ENCODE measurements around the gene PARP15.

PARP15 gene

DNA sequence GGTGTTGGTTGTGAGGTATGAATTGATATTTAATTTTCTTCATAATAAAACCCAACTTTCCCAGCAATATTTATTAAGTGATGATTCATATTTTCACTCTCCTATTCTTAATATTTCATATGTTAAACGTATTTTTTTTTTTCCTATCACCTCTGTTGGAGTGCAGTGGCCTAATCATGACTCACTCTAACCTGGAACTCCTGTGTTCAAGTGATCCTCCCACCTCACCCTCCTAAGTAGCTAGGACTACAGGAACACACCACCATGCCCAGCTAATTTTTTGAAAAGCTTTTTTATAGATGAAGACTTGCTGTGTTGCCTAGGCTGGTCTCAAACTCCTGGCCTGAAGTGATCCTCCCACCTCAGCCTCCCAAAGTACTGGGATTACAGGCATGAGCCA, 8.6 kb downstream of the PARP15 start:
- DNase-seq: no peak
- no peak for TF ChIP-seq POLR2A (IDR thresholded peaks at IDR 0.05; ENCODE audit: low read length)
- TF ChIP-seq GATA1 (IDR thresholded peaks at IDR 0.05; ENCODE audit: low read depth, low read length): no peak

DNA sequence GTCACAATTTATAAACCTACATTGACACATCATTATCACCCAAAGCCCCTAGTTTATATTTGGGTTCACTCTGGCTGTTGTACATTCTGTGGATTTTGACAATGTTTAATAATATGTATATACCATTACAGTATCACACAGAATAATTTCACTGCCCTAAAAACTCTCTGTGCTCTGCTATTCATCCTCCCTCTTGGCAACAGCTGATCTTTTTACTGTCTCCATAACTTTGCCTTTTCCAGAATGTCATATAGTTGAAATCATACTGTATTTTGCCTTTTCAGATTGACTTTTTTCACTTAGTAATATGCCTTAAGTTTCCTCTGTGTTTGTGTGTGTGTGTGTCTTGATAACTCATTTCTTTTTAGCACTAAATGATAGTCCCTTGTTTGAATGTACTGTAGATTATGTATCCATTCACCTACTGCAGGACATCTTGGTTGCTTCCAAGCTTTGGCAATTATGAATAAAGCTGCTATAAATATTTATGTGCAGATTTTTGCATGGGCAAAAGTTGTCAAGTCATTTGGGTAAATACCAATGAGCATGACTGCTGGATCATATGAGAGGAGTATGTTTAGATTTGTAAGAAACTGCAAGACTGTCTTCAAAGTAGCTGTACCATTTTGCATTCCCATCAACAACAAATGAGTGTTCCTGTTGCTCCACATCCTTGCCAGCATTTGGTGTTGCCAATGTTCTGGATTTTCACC, 9.5 kb downstream of the PARP15 start:
- DNase-seq: no peak
- TF ChIP-seq GATA1 (IDR thresholded peaks at IDR 0.05; ENCODE audit: low read depth, low read length): no peak
- TF ChIP-seq POLR2A (IDR thresholded peaks at IDR 0.05; ENCODE audit: low read length): no peak

DNA sequence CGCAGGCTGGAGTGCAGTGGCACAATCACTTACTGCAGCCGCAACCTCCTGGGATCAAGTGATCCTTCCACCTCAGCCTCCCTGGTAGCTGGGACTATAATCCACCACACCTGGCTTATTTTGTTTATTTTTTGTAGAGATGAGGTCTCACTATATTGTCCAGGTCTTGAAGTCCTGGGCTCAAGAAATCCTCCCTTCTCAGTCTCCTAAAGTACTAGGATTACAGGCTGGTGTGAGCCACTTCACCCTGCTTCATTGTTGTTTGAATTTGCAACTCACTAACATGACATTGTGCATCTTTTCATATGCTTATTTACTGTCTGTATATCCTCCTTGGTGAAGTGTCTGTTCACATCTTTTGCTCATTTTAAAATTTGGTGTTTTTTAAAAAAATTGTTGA, 10.1 kb downstream of the PARP15 start:
- TF ChIP-seq GATA1 (IDR thresholded peaks at IDR 0.05; ENCODE audit: low read depth, low read length) (no peak), POLR2A (IDR thresholded peaks at IDR 0.05; ENCODE audit: low read length) (no peak)
- DNase-seq: no peak

DNA sequence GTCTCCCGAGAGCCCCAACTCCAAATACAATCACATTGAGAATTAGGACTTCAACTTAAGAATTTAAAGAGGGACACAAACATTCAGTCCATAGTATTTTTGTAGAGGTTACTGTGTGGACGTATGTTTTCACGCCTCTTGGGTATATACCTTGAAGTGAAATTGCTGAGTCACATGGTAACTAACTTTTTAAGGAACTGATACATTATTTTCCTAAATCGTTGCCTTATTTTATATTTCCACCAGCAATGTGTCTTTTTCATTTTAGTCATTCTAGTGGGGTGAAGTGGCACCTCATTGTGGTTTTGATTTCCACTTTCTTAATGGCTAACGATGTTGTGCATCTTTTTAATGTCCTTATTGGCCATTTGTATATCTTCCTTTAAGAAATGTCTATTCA, 11.8 kb downstream of the PARP15 start:
- DNase-seq: no peak
- TF ChIP-seq POLR2A (IDR thresholded peaks at IDR 0.05; ENCODE audit: low read length) (no peak), GATA1 (IDR thresholded peaks at IDR 0.05; ENCODE audit: low read depth, low read length) (no peak)

DNA sequence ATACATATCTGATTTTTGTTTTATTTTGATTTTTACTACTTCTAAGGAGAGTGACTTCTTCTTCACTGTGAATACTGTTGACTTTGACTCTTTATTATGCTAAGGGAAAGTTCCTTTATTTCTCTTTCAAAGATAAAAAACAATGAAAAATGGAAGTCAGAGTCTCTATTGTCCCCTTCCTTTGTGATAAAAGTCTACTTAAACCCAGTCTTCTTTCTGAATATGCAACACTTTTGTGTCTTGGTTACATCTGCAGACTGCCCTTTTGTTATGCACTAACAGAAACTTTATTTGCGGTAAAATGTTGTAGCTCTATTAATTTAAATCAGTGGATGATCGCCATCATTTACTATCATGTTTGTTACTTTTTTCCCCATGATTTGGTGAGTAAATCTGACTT, 13.2 kb downstream of the PARP15 start:
- TF ChIP-seq POLR2A (IDR thresholded peaks at IDR 0.05; ENCODE audit: low read length) (no peak), GATA1 (IDR thresholded peaks at IDR 0.05; ENCODE audit: low read depth, low read length) (no peak)
- no peak for DNase-seq

DNA sequence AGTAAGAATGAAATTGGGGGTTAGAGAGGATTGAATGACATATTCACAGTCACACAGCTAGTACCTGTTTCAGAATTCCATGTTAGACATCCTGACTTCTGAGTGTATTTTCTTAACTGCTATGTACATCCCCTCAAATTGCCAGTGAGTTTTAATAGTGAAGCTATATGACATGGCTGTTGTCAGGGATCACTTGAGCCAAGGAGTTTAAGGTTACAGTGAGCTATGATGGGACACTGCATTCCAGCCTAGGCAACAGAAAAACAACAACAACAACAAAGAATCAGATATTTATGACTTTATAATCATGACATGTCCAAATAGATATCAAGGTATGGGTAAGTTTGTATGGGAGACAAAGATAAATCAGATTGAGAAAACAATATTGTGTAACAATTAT, 16.6 kb downstream of the PARP15 start:
- DNase-seq: no peak
- TF ChIP-seq POLR2A (IDR thresholded peaks at IDR 0.05; ENCODE audit: low read length) (no peak), GATA1 (IDR thresholded peaks at IDR 0.05; ENCODE audit: low read depth, low read length) (no peak)

DNA sequence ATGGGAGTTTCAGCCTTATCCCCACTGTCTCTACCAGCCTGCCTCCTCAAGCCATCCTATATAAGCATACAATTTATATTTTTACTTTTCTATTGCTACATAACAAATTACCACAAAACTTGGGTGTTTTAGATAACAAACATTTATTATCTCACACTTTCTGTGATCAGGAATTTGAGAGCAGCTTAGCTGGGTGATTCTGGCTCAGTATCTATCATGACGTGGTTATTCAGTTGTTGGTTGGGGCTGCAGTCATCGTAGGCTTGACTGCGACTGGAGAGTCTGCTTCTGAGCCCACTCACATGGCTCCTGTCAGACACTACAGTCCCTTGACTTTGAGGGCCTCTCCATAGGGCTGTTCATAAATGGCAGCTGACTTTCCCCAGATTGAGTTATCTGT, 20.7 kb downstream of the PARP15 start:
- no peak for TF ChIP-seq POLR2A (IDR thresholded peaks at IDR 0.05; ENCODE audit: low read length)
- no peak for TF ChIP-seq GATA1 (IDR thresholded peaks at IDR 0.05; ENCODE audit: low read depth, low read length)
- DNase-seq: no peak

DNA sequence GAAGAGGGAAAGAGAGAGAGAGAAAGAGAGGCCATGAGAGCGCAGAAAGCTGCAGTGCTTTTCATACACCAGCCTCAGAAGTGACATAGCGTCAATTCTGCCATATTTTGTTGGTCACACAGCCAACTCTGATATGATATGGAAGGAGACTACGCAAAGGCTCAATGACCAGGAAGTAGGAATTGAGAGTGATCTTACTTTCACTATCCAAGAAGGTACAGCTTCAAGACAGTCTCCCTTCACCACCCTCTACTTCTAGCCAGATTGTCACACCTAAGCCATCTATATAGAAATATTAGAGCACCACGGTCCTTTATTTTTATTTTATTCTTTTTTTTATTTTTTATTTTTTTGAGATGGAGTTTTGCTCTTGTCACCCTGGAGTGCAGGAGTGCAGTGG, 21.1 kb downstream of the PARP15 start:
- TF ChIP-seq POLR2A (IDR thresholded peaks at IDR 0.05; ENCODE audit: low read length): no peak
- TF ChIP-seq GATA1 (IDR thresholded peaks at IDR 0.05; ENCODE audit: low read depth, low read length): no peak
- no peak for DNase-seq

DNA sequence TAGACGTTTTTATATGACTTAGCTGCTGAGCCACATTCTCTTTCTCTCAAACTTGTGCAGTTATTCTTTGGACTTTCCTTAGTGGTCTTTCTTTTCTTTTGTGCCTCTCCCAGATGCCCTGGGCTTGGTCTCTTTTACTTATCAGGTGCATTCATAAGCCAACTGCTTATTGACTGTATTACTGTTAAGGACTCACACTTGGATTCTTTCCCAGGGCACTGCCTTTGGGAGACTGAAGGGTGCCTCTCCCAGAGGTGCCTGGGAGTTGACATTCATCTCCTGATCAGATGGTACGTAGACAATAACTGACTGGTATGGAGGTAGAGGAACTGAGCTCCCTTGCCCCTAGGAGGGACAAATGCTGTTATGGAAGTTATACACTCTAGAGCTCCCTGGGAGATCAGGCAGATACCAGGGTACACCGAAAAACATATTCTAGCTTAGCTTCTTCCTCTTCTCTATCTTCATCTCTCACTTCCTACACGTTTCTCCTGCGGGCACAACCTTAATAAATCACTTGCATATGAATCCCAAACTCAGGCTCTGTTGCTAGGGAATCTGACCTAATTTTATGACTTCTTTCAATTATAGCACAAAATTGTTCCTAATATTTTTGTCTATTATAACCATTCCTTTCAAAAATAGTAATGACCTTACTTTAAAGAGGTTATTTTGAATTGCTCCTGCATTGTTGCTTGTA, 24.7 kb downstream of the PARP15 start:
- TF ChIP-seq POLR2A (IDR thresholded peaks at IDR 0.05; ENCODE audit: low read length) (no peak), GATA1 (IDR thresholded peaks at IDR 0.05; ENCODE audit: low read depth, low read length) (no peak)
- DNase-seq: peak; percentile 8 to 18

DNA sequence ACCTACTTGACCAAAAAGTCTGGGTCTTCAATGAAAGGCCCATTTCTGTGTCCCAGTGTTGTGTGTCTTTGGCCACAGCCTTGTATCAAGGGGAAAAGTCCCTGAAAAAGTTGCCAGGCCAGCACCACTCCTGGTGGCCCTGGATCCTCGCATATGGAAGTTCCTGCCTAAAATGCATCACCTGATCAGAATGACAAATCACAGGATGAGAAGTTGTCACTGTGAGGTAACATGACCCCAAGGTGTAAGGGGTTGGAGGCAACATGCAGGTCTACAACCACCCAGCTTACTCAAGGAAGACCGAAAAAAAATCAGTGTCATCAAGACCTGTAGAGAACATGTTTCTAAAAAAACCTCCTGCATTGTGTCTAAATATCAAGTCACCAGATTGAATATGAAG, 25.6 kb downstream of the PARP15 start:
- TF ChIP-seq GATA1 (IDR thresholded peaks at IDR 0.05; ENCODE audit: low read depth, low read length) (no peak), POLR2A (IDR thresholded peaks at IDR 0.05; ENCODE audit: low read length) (no peak)

DNA sequence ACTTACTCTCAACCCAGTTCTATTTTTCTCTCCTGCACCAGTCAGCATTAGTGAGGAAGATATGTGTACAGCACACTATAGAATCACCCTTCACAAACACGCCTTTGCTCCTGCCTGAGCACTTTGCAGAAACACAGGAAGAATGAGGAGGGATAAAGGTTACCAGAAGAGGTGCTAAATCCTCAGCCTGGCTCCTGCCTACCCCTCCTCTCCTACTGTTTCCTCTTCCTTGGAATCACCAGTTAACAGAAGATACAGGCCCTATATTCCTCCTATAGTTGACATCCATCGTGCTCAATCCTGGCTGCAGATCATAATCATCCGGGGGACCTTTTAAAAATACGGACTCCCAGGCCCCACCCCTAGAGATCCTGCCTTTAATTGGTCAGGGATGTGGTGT, 28.9 kb downstream of the PARP15 start:
- TF ChIP-seq POLR2A (IDR thresholded peaks at IDR 0.05; ENCODE audit: low read length) (no peak), GATA1 (IDR thresholded peaks at IDR 0.05; ENCODE audit: low read depth, low read length) (no peak)

More for the DNA sequence above, 25.6 kb downstream of the PARP15 start:
- no peak for DNase-seq

DNA sequence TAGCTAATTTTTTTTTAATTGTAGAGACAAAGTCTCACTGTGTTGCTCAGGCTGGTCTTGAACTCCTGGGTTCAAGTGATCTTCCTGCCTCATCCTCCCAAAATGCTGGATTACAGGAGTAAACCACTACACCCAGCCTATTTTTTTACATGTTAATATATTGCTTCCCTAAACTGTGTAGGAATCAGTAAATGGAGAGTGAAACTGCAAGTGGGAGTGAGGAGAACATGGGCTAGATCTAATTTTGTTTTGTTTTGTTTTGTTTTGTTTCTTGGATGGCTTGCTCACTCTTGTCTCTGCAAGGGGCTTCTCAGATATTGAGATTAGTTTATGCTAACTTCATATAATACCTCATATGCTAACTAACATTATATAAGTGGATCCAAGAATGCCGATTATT, 31.5 kb downstream of the PARP15 start:
- no peak for DNase-seq
- TF ChIP-seq GATA1 (IDR thresholded peaks at IDR 0.05; ENCODE audit: low read depth, low read length) (no peak), POLR2A (IDR thresholded peaks at IDR 0.05; ENCODE audit: low read length) (no peak)

More for the DNA sequence above, 28.9 kb downstream of the PARP15 start:
- no peak for DNase-seq

DNA sequence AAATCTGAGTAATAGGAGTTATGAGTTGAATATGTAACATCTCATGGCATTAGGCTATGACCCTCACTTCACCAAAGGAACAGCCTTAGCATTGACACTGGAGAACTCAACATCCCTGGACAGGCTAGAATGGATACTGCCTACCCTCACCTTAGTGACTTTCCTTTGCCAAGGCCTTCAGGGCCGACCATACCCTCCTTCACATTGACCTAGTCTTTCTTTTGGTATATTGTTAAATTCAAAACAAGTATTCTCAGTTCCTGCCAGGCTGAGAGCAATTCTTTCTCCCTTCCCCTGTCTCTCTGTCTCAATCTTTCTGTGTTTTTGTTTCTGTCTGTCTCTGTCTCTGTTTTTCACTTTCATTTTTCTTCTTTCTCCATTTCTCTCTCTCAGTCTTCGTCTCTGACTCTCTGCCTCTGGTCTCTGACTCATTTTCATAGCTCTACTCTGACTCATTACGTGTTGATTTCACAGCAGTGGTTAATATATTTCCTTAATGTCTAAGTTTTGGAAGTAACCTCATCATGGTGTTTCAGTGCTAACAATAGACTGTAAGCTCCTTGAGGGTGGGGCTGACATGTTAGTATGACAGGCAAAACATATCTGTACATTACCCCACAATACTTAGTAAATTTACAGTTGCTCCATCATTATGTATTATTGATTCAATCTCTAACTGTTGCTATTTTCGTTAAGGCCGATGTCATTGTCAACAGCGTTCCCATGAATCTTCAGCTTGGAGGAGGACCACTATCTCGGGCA, 32.5 kb downstream of the PARP15 start:
- DNase-seq: no peak
- TF ChIP-seq GATA1 (IDR thresholded peaks at IDR 0.05; ENCODE audit: low read depth, low read length) (no peak), POLR2A (IDR thresholded peaks at IDR 0.05; ENCODE audit: low read length) (no peak)

DNA sequence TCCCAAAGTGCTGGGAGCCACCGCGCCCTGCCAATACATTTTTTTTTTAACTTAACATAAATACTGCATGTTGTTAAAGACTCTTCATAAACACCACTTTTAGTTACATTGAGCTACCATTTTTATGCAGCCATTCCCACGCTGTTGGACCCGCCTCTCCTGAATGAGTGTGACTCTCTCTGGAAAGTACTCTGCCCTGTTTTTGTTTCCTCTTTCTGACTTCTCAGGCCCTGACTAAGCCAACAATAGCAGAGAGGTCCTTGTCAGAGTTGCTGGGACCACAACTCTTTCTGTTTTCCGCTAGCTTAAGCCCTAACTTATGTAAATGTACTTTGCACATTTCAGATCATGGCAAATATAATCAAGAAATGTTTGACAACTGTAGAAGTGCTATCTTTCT, 35.2 kb downstream of the PARP15 start:
- no peak for DNase-seq
- no peak for TF ChIP-seq GATA1 (IDR thresholded peaks at IDR 0.05; ENCODE audit: low read depth, low read length)
- no peak for TF ChIP-seq POLR2A (IDR thresholded peaks at IDR 0.05; ENCODE audit: low read length)

Data from erythroblast (primary cell).